Measurements from ENCODE around the gene RXRA. TPM values are rescaled to one million over a fixed set of nuclear protein-coding genes. Genes with fewer than 3 reads are reported as not detected.
A peak's percentile ranks its signal among the peaks of the same experiment; 100 is the strongest.

Gene RXRA
- total and polyA plus RNA-seq, 10 donors = 10.9 to 116 (median 81.0) TPM

GRCh38 chr9:134372581-134373267, 46.5 kb downstream of the RXRA start:
- no peaks in the 10 kb centered on the region for H3K9me3 ChIP-seq
- peak; percentile 94 for DNase-seq
- TF ChIP-seq CTCF (IDR thresholded peaks at IDR 0.05 in 8 of 11, conservative IDR thresholded peaks at IDR 0.05 in 3 of 11) = no peak
- no peak for TF ChIP-seq POLR2A (IDR thresholded peaks at IDR 0.05)
- peak; percentile 65 to 88 (median 69) for TF ChIP-seq POLR2AphosphoS5 (IDR thresholded peaks at IDR 0.05)
- peaks cover 29 to 95% (median 82%) of the 10 kb centered on the region in 6 donors for H3K4me1 ChIP-seq
- H3K27me3 ChIP-seq (replicated peaks in 1 of 7) = no peaks in the 10 kb centered on the region
- 51 to 78% (median 67%) methylated on average over 9 to 16 of the region's 16 CpGs for WGBS, 5 donors
- peak overlapping the region in 4 of 8 donors; percentile 1 to 62 (median 16) for H3K4me3 ChIP-seq
- H3K27ac ChIP-seq = peak overlapping the region; percentile 51 to 98 (median 92)
- intact Hi-C loops (cut with DNase I; ENCODE audit: low total_unique reads) = no loop called here
- H3K36me3 ChIP-seq = peaks cover 0 to 1% (median 0%) of the 10 kb centered on the region in 6 donors

- peaks cover 0 to 5% (median 0%) of the 10 kb centered on the region in 6 donors for H3K36me3 ChIP-seq
- TF ChIP-seq CTCF (IDR thresholded peaks at IDR 0.05 in 8 of 11, conservative IDR thresholded peaks at IDR 0.05 in 3 of 11) = no peak
- TF ChIP-seq POLR2AphosphoS5 (IDR thresholded peaks at IDR 0.05) = no peak
- no peak for TF ChIP-seq POLR2A (IDR thresholded peaks at IDR 0.05)
- no peaks in the 10 kb centered on the region for H3K9me3 ChIP-seq
- no peaks in the 10 kb centered on the region for H3K27me3 ChIP-seq (replicated peaks in 1 of 7)
- peak overlapping the region in 7 of 8 donors; percentile 80 to 98 (median 92) for H3K27ac ChIP-seq
- no peak for DNase-seq
- WGBS, 5 donors = 33 to 77% (median 68%) methylated on average over 2 to 13 of the region's 13 CpGs
- peak overlapping the region in 4 of 8 donors; percentile 1 to 62 (median 16) for H3K4me3 ChIP-seq
- peaks cover 35 to 95% (median 82%) of the 10 kb centered on the region in 6 donors for H3K4me1 ChIP-seq
- intact Hi-C loops (cut with DNase I; ENCODE audit: low total_unique reads) = no loop called here
These were observed 47.0 kb downstream of the RXRA start for GRCh38 chr9:134373269-134373668.

- 88 to 93% (median 89%) methylated on average over 16 to 17 of the region's 17 CpGs for whole genome bisulfite sequencing, 5 donors
- Histone ChIP-seq H3K27ac (peak overlapping the region; percentile 53 to 98 (median 92)), H3K4me1 (peaks cover 41 to 97% (median 88%) of the 10 kb centered on the region in 6 donors), H3K4me3 (peak overlapping the region in 3 of 8 donors; percentile 11 to 62 (median 20)), H3K9me3 (no peaks in the 10 kb centered on the region), H3K36me3 (peaks cover 0 to 11% (median 0%) of the 10 kb centered on the region in 6 donors), H3K27me3 (replicated peaks in 1 of 7) (no peaks in the 10 kb centered on the region)
- intact Hi-C loops (cut with DNase I; ENCODE audit: low total_unique reads) = no loop called here
- DNase-seq = no peak
- TF ChIP-seq POLR2A (IDR thresholded peaks at IDR 0.05) = no peak
- no peak for TF ChIP-seq POLR2AphosphoS5 (IDR thresholded peaks at IDR 0.05)
- no peak for TF ChIP-seq CTCF (IDR thresholded peaks at IDR 0.05 in 8 of 11, conservative IDR thresholded peaks at IDR 0.05 in 3 of 11)
These were observed 47.7 kb downstream of the RXRA start for GRCh38 chr9:134373953-134374300.

- Histone ChIP-seq H3K27me3 (replicated peaks in 1 of 7) (no peaks in the 10 kb centered on the region), H3K4me3 (peak overlapping the region in 3 of 8 donors; percentile 13 to 62 (median 20)), H3K27ac (peak overlapping the region; percentile 53 to 98 (median 92)), H3K4me1 (peaks cover 46 to 100% (median 93%) of the 10 kb centered on the region in 6 donors), H3K36me3 (peaks cover 0 to 16% (median 0%) of the 10 kb centered on the region in 6 donors), H3K9me3 (no peaks in the 10 kb centered on the region)
- no peak for DNase-seq
- TF ChIP-seq POLR2AphosphoS5 (IDR thresholded peaks at IDR 0.05) (peak; percentile 46 to 58 (median 51)), POLR2A (IDR thresholded peaks at IDR 0.05) (no peak), CTCF (IDR thresholded peaks at IDR 0.05 in 8 of 11, conservative IDR thresholded peaks at IDR 0.05 in 3 of 11) (peak in 1 of 11 experiments; percentile 11)
- intact Hi-C loops (cut with DNase I; ENCODE audit: low total_unique reads) = no loop called here
- WGBS, 5 donors = 51 to 65% (median 58%) methylated on average over 11 to 21 of the region's 21 CpGs
These were observed 48.2 kb downstream of the RXRA start for GRCh38 chr9:134374301-134375010.

Data from spleen (tissue), 11 donors.